Upper lobe of left lung (tissue), 6 donors: ENCODE results near the gene CABLES2. TPM values are rescaled to one million over a fixed set of nuclear protein-coding genes. Genes with fewer than 3 reads are reported as not detected.

Experiments
- ATAC-seq, 2 donors: fragments of 200-7000 bp; cut with Tn5 transposase; one replicate each; pipeline ENCODE4 v1.9.1; 2022; ENCODE audit warnings: mild to moderate bottlenecking in 2 of 2, moderate library complexity in 2 of 2; ENCODE audit not compliant: low FRiP score in 2 of 2
- DNase-seq, 2 donors: peaks; one replicate each; pipeline ENCODE4 v3.0.0-alpha.2; 2019 to 2020
- H3K27ac ChIP-seq, 4 donors: fragments of 200-600 bp; sonication (generic); one replicate each; pipeline ENCODE4 v1.5.1; 2016 to 2019
- H3K27me3 ChIP-seq, 4 donors: fragments of 200-600 bp; sonication (generic); one replicate each; pipeline ENCODE4 v1.5.1; 2017 to 2019
- H3K36me3 ChIP-seq, 4 donors: fragments of 200-600 bp; sonication (generic); one replicate each; pipeline ENCODE4 v1.5.1; 2016 to 2019
- H3K4me1 ChIP-seq, 4 donors: fragments of 200-600 bp; sonication (generic); one replicate each; pipeline ENCODE4 v1.5.1; 2018 to 2019
- H3K4me3 ChIP-seq, 4 donors: fragments of 200-600 bp; sonication (generic); one replicate each; pipeline ENCODE4 v1.5.1; 2017 to 2019; ENCODE audit warnings: mild to moderate bottlenecking in 2 of 4, moderate library complexity in 1 of 4
- H3K9me3 ChIP-seq, 4 donors: fragments of 200-600 bp; sonication (generic); one replicate each; pipeline ENCODE4 v1.5.1; 2018 to 2019
- EP300 ChIP-seq, 4 donors: sonication (generic); formaldehyde crosslinking; IDR thresholded peaks; one replicate each; pipeline ENCODE4 v1.5.1; 2017; ENCODE audit warnings: antibody characterized with exemption in 4 of 4, control low read depth in 2 of 4
- POLR2A ChIP-seq, 4 donors: fragments of 450-650 bp; IDR thresholded peaks; one replicate each; pipeline ENCODE4 v1.5.1; 2016 to 2017; ENCODE audit warnings: antibody characterized with exemption in 4 of 4, mild to moderate bottlenecking in 2 of 4
- POLR2AphosphoS5 ChIP-seq, 2 donors: sonication (generic); formaldehyde crosslinking; IDR thresholded peaks; one replicate each; pipeline ENCODE4 v1.5.1; 2017; ENCODE audit warnings: antibody characterized with exemption in 2 of 2
- WGBS, 2 donors: methylation state at CpG; one replicate each; pipeline ENCODE4 v1.1.5; 2017 to 2018; 5-methylcytosine and 5-hydroxymethylcytosine counted together
- total RNA-seq, 6 donors: library from RNA; depleted of rRNA in 4 of 6; stranded (reverse); fragments of >200 nt in 4 of 6; gene quantifications; one replicate each; pipeline versions ENCODE4 v1.1.0 to v1.2.1, GENCODE V29; 2016 to 2021
- TF ChIP-seq, protein P1 (sequence below), 6 experiments: fragments of 450-650 bp in 4 of 6; fragments of 200-600 bp in 2 of 6; sonication (generic) in 2 of 6; IDR thresholded peaks; one replicate each; pipeline ENCODE4 v1.5.1; 2016 to 2019; ENCODE audit warnings: antibody characterized with exemption in 6 of 6
- donor health status: DM: no; HTN: no; CAD: no; lungs with moderate emphysema.
- donor health status: DM: no; HTN: yes; CAD: no; lungs with severe emphysema.

CABLES2 gene
- total RNA-seq, 6 donors from 2014 or later: 2.2 to 5.2 (median 4.0) TPM

GRCh38 chr20:62362590-62362940, 44.5 kb downstream of the CABLES2 start:
- Histone ChIP-seq H3K27ac (peak overlapping the region; percentile 92 to 98 (median 95)), H3K36me3 (peaks cover 0 to 10% (median 0%) of the 10 kb centered on the region in 4 donors), H3K4me3 (peak overlapping the region in 1 of 4 donors; percentile 3), H3K9me3 (no peaks in the 10 kb centered on the region), H3K4me1 (peaks cover 75 to 94% (median 88%) of the 10 kb centered on the region in 4 donors), H3K27me3 (peaks cover 0 to 16% (median 2%) of the 10 kb centered on the region in 4 donors)
- ATAC-seq (no peak), DNase-seq (no peak)
- no peak for TF ChIP-seq EP300 (IDR thresholded peaks at IDR 0.05)
- TF ChIP-seq, protein P1, sequence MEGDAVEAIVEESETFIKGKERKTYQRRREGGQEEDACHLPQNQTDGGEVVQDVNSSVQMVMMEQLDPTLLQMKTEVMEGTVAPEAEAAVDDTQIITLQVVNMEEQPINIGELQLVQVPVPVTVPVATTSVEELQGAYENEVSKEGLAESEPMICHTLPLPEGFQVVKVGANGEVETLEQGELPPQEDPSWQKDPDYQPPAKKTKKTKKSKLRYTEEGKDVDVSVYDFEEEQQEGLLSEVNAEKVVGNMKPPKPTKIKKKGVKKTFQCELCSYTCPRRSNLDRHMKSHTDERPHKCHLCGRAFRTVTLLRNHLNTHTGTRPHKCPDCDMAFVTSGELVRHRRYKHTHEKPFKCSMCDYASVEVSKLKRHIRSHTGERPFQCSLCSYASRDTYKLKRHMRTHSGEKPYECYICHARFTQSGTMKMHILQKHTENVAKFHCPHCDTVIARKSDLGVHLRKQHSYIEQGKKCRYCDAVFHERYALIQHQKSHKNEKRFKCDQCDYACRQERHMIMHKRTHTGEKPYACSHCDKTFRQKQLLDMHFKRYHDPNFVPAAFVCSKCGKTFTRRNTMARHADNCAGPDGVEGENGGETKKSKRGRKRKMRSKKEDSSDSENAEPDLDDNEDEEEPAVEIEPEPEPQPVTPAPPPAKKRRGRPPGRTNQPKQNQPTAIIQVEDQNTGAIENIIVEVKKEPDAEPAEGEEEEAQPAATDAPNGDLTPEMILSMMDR (IDR thresholded peaks at IDR 0.05): no peak
- TF ChIP-seq POLR2A (IDR thresholded peaks at IDR 0.05): no peak
- no peak for TF ChIP-seq POLR2AphosphoS5 (IDR thresholded peaks at IDR 0.05)
- 74 to 75% methylated on average over 10 to 13 of the region's 13 CpGs for WGBS, 2 donors

GRCh38 chr20:62361799-62362589, 45.1 kb downstream of the CABLES2 start:
- Histone ChIP-seq H3K36me3 (peaks cover 0 to 10% (median 0%) of the 10 kb centered on the region in 4 donors), H3K9me3 (no peaks in the 10 kb centered on the region), H3K27me3 (peaks cover 0 to 10% (median 2%) of the 10 kb centered on the region in 4 donors), H3K4me3 (no peak overlapping the region), H3K27ac (peak overlapping the region; percentile 92 to 98 (median 95)), H3K4me1 (peaks cover 78 to 94% (median 90%) of the 10 kb centered on the region in 4 donors)
- 68 to 93% methylated on average over 10 to 34 of the region's 34 CpGs for WGBS, 2 donors
- ATAC-seq: peak; percentile 12 to 80
- TF ChIP-seq, protein P1 (IDR thresholded peaks at IDR 0.05): no peak
- peak; percentile 21 to 40 for TF ChIP-seq POLR2AphosphoS5 (IDR thresholded peaks at IDR 0.05)
- peak in 1 of 4 donors; percentile 18 for TF ChIP-seq POLR2A (IDR thresholded peaks at IDR 0.05)
- peak in 3 of 4 donors; percentile 69 to 82 (median 78) for TF ChIP-seq EP300 (IDR thresholded peaks at IDR 0.05)
- peak; percentile 74 to 90 for DNase-seq

GRCh38 chr20:62360854-62361798, 46.0 kb downstream of the CABLES2 start:
- no peaks in the 10 kb centered on the region for H3K9me3 ChIP-seq
- H3K36me3 ChIP-seq: peaks cover 0 to 12% (median 0%) of the 10 kb centered on the region in 4 donors
- H3K27ac ChIP-seq: peak overlapping the region; percentile 92 to 98 (median 95)
- peak; percentile 85 to 90 for DNase-seq
- H3K4me1 ChIP-seq: peaks cover 86 to 96% (median 92%) of the 10 kb centered on the region in 4 donors
- peaks cover 0 to 1% (median 0%) of the 10 kb centered on the region in 4 donors for H3K27me3 ChIP-seq
- TF ChIP-seq POLR2A (IDR thresholded peaks at IDR 0.05) (peak in 1 of 4 donors; percentile 51), EP300 (IDR thresholded peaks at IDR 0.05) (peak in 1 of 4 donors; percentile 32), POLR2AphosphoS5 (IDR thresholded peaks at IDR 0.05) (peak in 1 of 2 donors; percentile 56)
- TF ChIP-seq, protein P1 (IDR thresholded peaks at IDR 0.05): no peak
- H3K4me3 ChIP-seq: peak overlapping the region in 1 of 4 donors; percentile 18
- WGBS, 2 donors: 34 to 53% methylated on average over 3 to 18 of the region's 25 CpGs
- peak in 1 of 2 donors; percentile 13 for ATAC-seq

DNA sequence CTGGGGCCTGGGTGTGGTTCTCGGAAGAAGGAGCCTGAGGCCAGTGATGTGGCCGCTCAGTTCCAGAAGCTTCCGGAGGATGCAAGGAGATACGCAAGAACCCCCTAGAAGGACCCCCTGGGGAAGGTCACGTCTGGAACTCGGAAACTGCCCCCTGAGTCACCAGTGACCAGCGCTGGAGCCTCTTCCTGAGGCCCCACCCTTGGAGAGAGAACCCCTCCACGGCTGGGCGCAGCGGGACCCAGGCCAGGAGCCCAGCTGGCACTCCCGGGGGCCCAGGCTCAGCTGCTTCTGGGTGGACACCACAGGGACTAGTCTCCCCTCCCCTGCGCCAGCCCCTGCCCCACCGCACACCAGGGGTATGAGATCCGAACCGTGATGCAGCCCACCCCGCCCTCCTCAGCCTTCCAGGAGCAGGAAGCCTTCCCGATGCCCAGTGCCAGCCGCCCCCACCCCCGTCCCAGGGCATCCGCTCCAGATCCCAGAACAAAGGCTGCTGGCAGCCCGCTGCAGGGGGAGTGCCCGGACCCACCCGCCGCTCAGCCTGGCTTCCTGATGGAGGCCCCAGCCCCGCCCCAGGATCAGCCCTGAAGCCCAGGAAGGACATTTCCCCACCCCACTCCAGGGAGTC, 47.5 kb downstream of the CABLES2 start:
- Histone ChIP-seq H3K27ac (peak overlapping the region; percentile 91 to 98 (median 94)), H3K4me3 (peak overlapping the region in 1 of 4 donors; percentile 31), H3K4me1 (peaks cover 94 to 96% (median 95%) of the 10 kb centered on the region in 4 donors), H3K27me3 (no peaks in the 10 kb centered on the region), H3K36me3 (peaks cover 0 to 19% (median 0%) of the 10 kb centered on the region in 4 donors), H3K9me3 (no peaks in the 10 kb centered on the region)
- ATAC-seq: peak in 1 of 2 donors; percentile 1
- WGBS, 2 donors: 65 to 69% methylated on average over 15 to 23 of the region's 25 CpGs
- TF ChIP-seq EP300 (IDR thresholded peaks at IDR 0.05): peak; percentile 56 to 96 (median 90)
- TF ChIP-seq, protein P1 (IDR thresholded peaks at IDR 0.05): no peak
- peak; percentile 69 to 74 for TF ChIP-seq POLR2AphosphoS5 (IDR thresholded peaks at IDR 0.05)
- DNase-seq: peak; percentile 55 to 86
